Caco-2 (cell line): ENCODE results near the gene DPP4. TPM values are rescaled to one million over a fixed set of nuclear protein-coding genes. Genes with fewer than 3 reads are reported as not detected.
A peak's percentile ranks its signal among the peaks of the same experiment; 100 is the strongest.

Experiments
- BruUV-seq: library from RNA; stranded (reverse); fragments of 400-500 nt; replicated peaks from 2 replicates; lab custom pipeline; 2021; lab: Mats Ljungman, UMichigan
- CTCF ChIA-PET: fragments of 300-600 bp; sonication (Branson Sonifier 250); formaldehyde crosslinking; loops from one replicate; lab custom pipeline; 2022; ENCODE audit warnings: antibody characterized with exemption; lab: Charles Lee
- POLR2A ChIA-PET: fragments of 300-600 bp; sonication (Branson Sonifier 250); formaldehyde crosslinking; loops from one replicate; lab custom pipeline; 2022; ENCODE audit warnings: antibody characterized with exemption; lab: Charles Lee
- DNase-seq, 2 experiments: peaks; one replicate each; pipeline versions ENCODE4 v3.0.0 to v3.0.0-alpha.2; 2020 to 2022
- H3K27me3 ChIP-seq: replicated peaks from 2 replicates; pipeline ENCODE4 v1.6.0; 2011; ENCODE audit warnings: low read length; ENCODE audit not compliant: control insufficient read depth, insufficient read depth
- H3K36me3 ChIP-seq: 2 replicates; pipeline ENCODE4 v1.5.1; 2011; ENCODE audit warnings: low read length; ENCODE audit not compliant: control insufficient read depth, insufficient read depth
- H3K4me1 ChIP-seq: fragments of 250-450 bp; sonication (Bioruptor Pico); 2 replicates; pipeline ENCODE4 v1.5.1; 2020; ENCODE audit warnings: mild to moderate bottlenecking
- H3K4me3 ChIP-seq: 2 replicates; pipeline ENCODE4 v1.5.1; 2011; ENCODE audit warnings: low read depth, mild to moderate bottlenecking, control low read depth, low read length
- H3K9me3 ChIP-seq: fragments of 250-450 bp; sonication (Bioruptor Pico); 2 replicates; pipeline ENCODE4 v1.5.1; 2020; ENCODE audit warnings: mild to moderate bottlenecking, moderate library complexity
- H3K27ac Mint-ChIP-seq: one replicate; pipeline ENCODE4 v1.8.0; 2022; ENCODE audit warnings: mixed read lengths; ENCODE audit not compliant: unreplicated experiment
- H3K27me3 Mint-ChIP-seq: one replicate; pipeline ENCODE4 v1.8.0; 2022; ENCODE audit warnings: mixed read lengths; ENCODE audit not compliant: insufficient read depth, unreplicated experiment
- H3K36me3 Mint-ChIP-seq: one replicate; pipeline ENCODE4 v1.8.0; 2022; ENCODE audit warnings: mild to moderate bottlenecking, mixed read lengths; ENCODE audit not compliant: insufficient read depth, unreplicated experiment
- H3K4me1 Mint-ChIP-seq: one replicate; pipeline ENCODE4 v1.8.0; 2022; ENCODE audit warnings: low read depth, mixed read lengths; ENCODE audit not compliant: unreplicated experiment
- H3K4me3 Mint-ChIP-seq: one replicate; pipeline ENCODE4 v1.8.0; 2022; ENCODE audit warnings: mild to moderate bottlenecking, moderate library complexity, mixed read lengths; ENCODE audit not compliant: unreplicated experiment
- H3K9me3 Mint-ChIP-seq: one replicate; pipeline ENCODE4 v1.8.0; 2022; ENCODE audit warnings: mixed read lengths; ENCODE audit not compliant: unreplicated experiment
- CTCF ChIP-seq, 2 experiments: fragments of 200-600 bp in 1 of 2; IDR thresholded peaks; 1 replicate in 1 of 2; 2 replicates in 1 of 2; pipeline versions ENCODE4 v1.5.1 to v1.8.0; 2011 to 2022; ENCODE audit warnings: antibody characterized with exemption in 1 of 2, control low read depth in 1 of 2, inconsistent platforms in 1 of 2, low read depth in 1 of 2, low read length in 1 of 2, mild to moderate bottlenecking in 1 of 2, moderate library complexity in 1 of 2; ENCODE audit not compliant: insufficient read depth in 1 of 2, severe bottlenecking in 1 of 2, unreplicated experiment in 1 of 2
- intact Hi-C: fragments of 100-400 bp; cut with micrococcal nuclease; formaldehyde crosslinking; loops from one replicate; pipeline ENCODE4 v1.10.0; 2022; ENCODE audit not compliant: unreplicated experiment
- total RNA-seq: library from RNA; stranded (reverse); gene quantifications from 2 replicates; pipeline ENCODE4 v1.2.3, GENCODE V29; 2022

Gene DPP4
- total RNA-seq, 1 experiment from 2014 or later = 190 TPM

DNA sequence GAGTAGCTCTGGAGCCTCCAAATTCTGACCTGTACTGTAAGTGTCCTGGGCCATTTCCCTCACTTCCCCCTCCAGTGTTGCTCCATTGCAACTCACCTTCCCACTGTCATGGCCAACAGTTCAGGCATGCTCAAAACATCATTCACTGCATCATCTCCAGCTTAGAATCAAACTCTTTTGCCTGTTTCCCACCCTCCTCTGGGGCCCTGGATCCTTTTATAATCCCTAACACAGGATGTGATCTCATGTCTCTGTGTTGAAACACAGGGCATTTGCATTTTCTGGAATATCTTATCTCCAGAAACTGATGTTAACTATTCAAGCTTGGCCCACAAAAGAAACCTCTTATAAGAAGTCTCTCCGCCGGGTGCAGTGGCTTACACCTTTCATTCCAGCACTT lies 3.0 kb downstream of the DPP4 start:
- no TSS peak for BruUV-seq
- no peak overlapping the region for H3K4me3 ChIP-seq
- H3K27me3 ChIP-seq = no peaks in the 10 kb centered on the region
- peaks cover 84% of the 10 kb centered on the region for H3K4me1 ChIP-seq
- H3K36me3 Mint-ChIP-seq = peaks cover 24% of the 10 kb centered on the region
- H3K9me3 Mint-ChIP-seq = no peaks in the 10 kb centered on the region
- no peaks in the 10 kb centered on the region for H3K27me3 Mint-ChIP-seq
- H3K9me3 ChIP-seq = no peaks in the 10 kb centered on the region
- H3K4me1 Mint-ChIP-seq = peaks cover 61% of the 10 kb centered on the region
- H3K27ac Mint-ChIP-seq = peak overlapping the region; percentile 19
- CTCF ChIA-PET = no interaction called here
- H3K36me3 ChIP-seq = no peaks in the 10 kb centered on the region
- no peak for TF ChIP-seq CTCF (IDR thresholded peaks at IDR 0.05; ENCODE audit: insufficient read depth in 1 of 2, low read depth in 1 of 2, low read length in 1 of 2, severe bottlenecking in 1 of 2, unreplicated experiment in 1 of 2)
- intact Hi-C loops = no loop called here
- POLR2A ChIA-PET = no interaction called here
- H3K4me3 Mint-ChIP-seq = peak overlapping the region; percentile 44
- no peak for DNase-seq

- DNase-seq = no peak
- Mint-ChIP-seq H3K4me1 (peaks cover 61% of the 10 kb centered on the region), H3K27ac (peak overlapping the region; percentile 19), H3K36me3 (peaks cover 30% of the 10 kb centered on the region), H3K27me3 (no peaks in the 10 kb centered on the region), H3K4me3 (peak overlapping the region; percentile 44), H3K9me3 (no peaks in the 10 kb centered on the region)
- POLR2A ChIA-PET = no interaction called here
- intact Hi-C loops = no loop called here
- Histone ChIP-seq H3K4me3 (no peak overlapping the region), H3K4me1 (peaks cover 81% of the 10 kb centered on the region), H3K27me3 (no peaks in the 10 kb centered on the region), H3K36me3 (no peaks in the 10 kb centered on the region), H3K9me3 (no peaks in the 10 kb centered on the region)
- CTCF ChIA-PET = no interaction called here
- TF ChIP-seq CTCF (IDR thresholded peaks at IDR 0.05; ENCODE audit: insufficient read depth in 1 of 2, low read depth in 1 of 2, low read length in 1 of 2, severe bottlenecking in 1 of 2, unreplicated experiment in 1 of 2) = no peak
- no TSS peak for BruUV-seq
These were observed 3.6 kb downstream of the DPP4 start for GRCh38 chr2:162070228-162070936.

DNA sequence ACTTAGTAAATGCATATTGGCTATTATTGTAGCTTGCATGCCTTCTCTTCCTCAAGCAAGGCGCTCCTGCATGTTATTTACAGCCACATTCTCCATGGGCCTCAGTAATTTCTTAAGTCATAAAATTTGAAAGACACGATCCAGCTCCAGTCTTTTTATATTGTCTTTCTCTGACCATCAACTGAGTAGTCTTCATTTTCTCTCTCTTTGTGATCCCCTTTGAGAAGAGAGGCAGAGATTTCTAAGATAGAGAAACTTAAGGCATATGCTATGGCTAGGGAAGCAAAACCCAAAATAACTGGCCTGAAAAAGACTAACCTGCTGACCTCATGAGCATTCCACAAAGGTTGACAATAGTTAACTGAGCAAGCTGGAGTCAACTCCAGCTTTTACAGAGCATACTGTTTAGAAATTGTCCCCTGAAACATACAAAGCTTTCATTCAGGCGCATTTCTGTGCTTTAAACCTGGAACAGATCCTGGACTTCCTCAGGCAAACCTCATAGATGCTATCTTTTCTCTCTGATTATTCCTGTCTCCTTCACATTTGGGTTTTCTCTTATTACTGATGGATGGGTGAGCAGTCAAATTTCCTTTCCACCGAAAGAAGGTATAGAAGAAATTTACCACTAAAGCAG lies 4.6 kb downstream of the DPP4 start:
- peaks cover 40% of the 10 kb centered on the region for H3K36me3 Mint-ChIP-seq
- ChIA-PET CTCF (no interaction called here), POLR2A (interaction anchor here (0.6 kb wide), 1 partner anchor 98 kb away, joined by 3 read pairs; no protein-coding TSS in a partner anchor)
- H3K4me3 ChIP-seq = no peak overlapping the region
- H3K4me1 ChIP-seq = peaks cover 80% of the 10 kb centered on the region
- H3K4me1 Mint-ChIP-seq = peaks cover 60% of the 10 kb centered on the region
- H3K27ac Mint-ChIP-seq = no peak overlapping the region
- no peaks in the 10 kb centered on the region for H3K27me3 ChIP-seq
- no peak for TF ChIP-seq CTCF (IDR thresholded peaks at IDR 0.05; ENCODE audit: insufficient read depth in 1 of 2, low read depth in 1 of 2, low read length in 1 of 2, severe bottlenecking in 1 of 2, unreplicated experiment in 1 of 2)
- no peaks in the 10 kb centered on the region for H3K27me3 Mint-ChIP-seq
- no TSS peak for BruUV-seq
- H3K9me3 ChIP-seq = no peaks in the 10 kb centered on the region
- H3K9me3 Mint-ChIP-seq = no peaks in the 10 kb centered on the region
- no peaks in the 10 kb centered on the region for H3K36me3 ChIP-seq
- intact Hi-C loops = no loop called here
- DNase-seq = no peak
- H3K4me3 Mint-ChIP-seq = no peak overlapping the region
